SIG-M5 (cell line): ENCODE data around the gene MIOS.
A peak's percentile ranks its signal among the peaks of the same experiment; 100 is the strongest.
"Not testable (repeated sequence)": the region's sequence is repeated elsewhere in the genome, so short reads cannot be mapped to it uniquely, and the experiment has no call there.

Experiments
- DNase-seq: peaks from one replicate; lab custom pipeline; 2025; lab: John Stamatoyannopoulos, UW

MIOS gene

DNA sequence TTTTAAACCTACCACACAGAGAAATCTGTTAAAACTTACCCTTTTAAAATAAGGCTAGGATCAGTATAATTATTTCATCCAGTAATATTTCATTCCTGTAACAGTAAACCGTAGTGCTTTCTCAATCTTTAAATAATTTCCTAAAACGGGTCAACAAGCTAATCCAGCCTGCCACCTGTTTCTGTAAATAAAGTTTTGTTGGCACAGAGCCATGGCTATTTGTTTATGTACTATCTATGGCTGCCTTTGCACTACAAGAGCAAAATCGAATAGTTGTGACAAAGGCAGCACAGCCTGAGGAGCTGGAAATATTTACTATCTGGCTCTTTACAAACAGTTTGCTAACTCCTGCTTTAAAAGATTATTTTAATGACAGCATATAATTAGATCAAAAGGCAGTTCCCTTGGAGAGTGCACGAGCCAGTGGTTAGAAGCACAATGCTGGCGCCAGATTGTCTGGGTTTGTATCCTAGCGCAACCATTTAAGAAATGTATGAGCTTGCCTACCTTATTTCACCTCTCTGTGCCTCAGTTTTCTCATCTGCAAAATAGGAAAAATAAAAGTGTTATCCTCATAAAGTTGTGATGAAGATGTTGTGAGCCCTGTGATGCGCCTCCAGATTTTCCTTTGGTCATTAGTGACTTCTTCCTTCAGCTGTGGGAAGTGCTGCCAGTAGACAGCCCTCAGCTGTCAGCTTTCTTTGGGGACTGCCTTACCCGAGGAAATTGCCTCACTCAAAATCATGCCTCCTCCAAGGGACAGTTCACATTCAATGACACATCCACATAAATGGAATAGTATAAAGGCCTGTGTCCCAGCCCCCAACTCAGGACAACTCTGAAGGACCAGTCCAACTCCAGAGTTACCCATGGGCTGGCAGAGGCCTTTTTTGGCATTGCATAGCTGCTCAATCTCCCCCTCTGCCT is 11.8 kb upstream of the MIOS start:
- no peak for DNase-seq

DNA sequence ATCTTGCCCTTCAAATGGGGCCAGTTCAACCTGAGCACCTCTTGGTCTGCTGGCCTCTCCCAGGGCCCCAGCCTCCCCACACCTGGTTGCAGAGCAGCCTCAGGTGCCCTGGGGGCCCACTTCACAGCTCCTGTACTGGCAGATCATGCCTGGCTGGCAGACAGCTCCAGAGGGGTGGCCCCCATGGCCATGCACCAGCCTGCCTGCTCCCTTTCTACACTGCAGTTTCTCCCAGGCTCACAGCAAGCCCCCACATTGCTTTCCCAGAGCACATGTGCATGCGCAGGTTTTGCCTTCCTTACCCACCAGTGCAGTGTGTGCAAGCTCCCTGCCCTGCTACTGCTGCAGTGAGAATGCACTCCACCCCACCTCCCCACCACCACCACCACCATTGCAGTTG is 9.8 kb upstream of the MIOS start:
- DNase-seq = no peak

DNA sequence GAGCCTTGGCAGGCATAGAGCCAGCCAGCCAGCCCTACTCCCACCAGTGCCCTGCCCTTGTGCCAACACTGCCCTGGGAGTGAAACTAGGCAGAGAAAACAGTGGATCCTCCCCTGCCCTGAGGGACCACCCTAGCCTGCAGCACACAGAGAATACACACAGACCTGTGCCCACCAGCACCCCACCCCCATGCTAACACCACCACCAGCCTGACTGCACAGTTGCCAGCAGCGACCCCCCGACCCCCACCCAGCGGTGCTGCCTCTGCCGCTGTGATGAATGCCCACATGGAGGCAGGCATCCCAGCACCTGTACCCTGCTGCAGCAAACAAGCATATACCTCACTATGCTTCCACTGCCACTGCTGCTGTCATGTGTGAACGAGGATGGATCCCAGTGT is 9.4 kb upstream of the MIOS start:
- DNase-seq = no peak

DNA sequence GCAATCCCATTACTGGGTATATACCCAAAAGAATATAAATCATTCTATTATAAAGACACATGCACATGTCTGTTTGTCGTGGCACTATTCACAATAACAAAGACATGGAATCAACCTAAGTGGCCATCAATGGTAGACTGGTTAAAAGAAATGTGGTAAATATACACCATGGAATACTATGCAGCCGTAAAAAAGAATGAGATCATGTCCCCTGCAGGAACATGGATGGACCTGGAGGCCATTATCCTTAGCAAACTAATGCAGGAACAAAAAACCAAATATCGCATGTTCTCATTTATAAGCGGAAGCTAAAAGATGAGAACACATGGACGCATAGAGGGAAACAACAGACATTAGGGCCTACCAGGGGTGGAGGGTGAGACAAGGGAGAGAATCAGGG is 5.1 kb upstream of the MIOS start:
- DNase-seq = not testable (repeated sequence)

DNA sequence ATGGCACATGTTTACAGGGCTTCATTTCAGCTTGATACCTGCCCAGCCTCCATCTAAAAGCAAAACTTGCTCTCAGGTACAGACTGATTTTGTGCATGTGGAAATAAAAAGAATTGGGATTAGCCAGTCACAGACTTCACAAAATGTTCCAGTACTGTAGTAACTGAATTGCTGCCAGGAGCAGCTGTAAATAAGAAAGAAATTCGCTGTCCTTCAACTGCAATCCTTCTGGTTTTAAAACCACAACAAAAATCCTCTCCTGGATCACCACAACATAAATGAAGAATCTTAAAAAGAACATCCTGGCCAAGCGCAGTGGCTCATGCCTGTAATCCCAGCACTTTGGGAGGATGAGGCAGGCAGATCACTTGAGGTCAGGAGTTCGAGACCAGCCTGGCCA is 3.9 kb upstream of the MIOS start:
- DNase-seq = no peak

DNA sequence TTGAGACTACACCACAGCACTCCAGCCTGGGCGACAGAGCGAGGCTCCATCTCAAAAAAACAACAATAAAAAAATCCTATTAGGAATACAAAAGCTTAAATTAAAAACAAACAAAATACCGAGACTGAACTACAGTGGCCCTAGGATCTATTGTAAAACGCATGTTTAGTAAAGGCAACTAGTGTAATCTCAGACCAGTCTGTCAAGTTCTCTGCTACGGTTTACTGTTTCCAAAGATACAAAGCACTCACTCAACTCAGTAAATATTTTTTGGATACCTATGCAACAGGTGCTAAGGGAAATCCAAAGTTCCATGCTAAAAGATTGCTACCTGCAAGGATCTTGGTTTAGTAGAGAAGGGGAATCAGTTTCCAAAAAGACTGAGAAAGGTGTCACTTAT is 3.4 kb upstream of the MIOS start:
- no peak for DNase-seq

DNA sequence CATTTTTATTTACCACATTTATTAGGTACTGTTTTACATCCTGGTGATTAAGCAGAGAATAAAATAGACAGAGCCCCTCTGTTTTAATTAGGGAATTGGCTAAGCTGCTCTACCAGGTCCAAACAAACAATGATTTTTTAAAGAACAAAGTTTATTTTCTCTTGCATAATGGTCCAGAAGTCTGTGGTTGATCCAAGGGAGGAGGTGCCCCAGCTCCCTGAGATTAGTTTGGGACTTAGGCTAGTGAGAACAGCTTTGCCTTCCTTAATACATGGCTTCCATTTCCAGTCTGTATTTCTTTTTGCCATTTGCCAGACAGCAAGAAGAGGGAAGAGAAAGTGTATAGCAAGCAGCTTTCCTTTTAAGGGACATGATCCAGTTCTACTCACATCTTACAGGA is 2.9 kb upstream of the MIOS start:
- no peak for DNase-seq

DNA sequence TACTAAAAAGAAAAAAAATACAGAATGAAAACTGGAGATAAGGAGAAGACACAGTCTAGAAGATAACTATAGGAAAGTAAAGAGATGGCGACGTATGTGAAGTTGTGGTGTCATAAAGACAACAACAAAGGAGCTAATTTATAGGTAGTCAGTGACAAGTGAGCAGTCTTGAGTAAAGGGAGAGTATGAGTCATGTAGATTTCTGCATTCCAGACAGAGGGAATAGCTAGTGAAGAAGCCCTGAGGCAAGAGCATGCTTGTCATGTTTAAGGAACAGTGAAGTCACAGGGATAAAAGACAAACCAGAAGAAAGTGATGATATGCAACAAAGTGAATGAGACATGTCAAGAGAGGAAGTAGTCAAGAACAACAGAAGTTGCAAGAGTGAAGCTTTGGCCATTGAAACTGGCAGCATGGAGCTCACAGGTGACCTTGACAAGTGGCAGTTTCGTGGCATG is 2.3 kb upstream of the MIOS start:
- no peak for DNase-seq

DNA sequence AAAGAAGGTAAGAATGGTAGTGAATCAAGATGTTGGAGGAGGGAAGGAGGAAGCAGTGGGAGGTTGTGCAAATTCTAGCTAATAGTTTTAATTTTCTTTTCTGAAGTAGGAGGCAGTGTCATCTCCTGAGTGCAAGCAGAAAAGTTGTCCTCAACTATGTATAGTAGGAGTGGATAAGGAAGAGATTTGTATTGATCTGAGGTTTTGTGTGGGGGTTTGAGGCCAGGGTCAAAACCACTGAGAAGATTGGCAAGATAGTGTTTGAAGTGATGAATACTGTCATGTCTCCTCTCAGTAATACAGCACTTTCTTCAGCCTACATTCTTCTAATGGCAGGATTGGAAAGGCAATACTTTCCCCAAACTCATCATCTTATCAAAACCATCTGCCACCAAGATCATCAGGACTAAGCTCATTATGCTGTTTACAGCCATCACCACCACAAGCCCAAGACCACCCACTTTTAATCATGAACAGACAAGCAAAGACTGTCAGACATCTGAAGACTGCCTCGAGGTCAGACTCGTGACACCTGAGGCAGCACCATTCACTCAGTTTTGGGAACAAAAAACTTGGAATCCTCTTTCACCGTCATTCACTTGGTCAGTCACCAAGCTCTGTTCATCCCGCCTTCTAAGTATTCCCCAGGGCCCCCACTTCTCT is 1.5 kb upstream of the MIOS start:
- no peak for DNase-seq

DNA sequence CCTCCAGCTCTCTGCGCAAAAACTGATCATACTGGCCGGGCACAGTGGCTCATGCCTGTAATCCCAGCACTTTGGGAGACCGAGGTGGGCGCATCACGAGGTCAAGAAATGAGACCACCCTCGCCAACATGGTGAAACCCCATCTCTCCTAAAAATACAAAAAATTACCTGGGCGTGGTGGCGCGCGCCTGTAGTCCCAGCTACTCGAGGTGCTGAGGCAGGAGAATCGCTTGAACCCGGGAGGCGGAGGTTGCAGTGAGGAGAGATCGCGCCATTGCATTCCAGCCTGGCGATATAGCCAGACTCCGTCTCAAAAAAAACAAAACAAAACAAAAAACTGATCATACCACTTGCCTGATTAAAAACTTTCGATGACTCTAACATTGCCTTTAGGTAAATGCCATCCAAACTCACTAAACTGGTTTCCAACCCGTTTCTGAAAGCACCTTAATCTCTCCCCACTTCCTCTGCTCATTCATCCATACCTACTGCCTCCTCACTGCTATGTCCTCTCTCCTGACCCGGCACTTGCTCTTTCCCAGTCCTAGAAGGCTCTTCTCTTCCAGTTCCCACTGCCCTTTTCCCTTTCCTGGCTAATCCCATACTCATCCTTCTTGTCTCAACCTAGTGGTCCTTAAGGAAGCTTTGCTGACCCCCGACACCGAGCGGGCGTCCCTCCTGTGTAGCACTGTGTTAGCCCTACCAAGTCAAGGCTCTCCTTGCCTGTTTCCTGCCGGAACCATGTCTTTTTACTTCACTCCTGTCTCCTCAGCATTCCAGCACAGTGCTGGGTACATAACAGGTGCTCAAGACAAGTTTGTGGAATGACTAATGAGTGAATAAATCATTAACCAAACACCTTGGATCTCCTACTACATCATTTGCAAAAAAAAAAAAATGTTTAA is 686 bp upstream of the MIOS start:
- no peak for DNase-seq

DNA sequence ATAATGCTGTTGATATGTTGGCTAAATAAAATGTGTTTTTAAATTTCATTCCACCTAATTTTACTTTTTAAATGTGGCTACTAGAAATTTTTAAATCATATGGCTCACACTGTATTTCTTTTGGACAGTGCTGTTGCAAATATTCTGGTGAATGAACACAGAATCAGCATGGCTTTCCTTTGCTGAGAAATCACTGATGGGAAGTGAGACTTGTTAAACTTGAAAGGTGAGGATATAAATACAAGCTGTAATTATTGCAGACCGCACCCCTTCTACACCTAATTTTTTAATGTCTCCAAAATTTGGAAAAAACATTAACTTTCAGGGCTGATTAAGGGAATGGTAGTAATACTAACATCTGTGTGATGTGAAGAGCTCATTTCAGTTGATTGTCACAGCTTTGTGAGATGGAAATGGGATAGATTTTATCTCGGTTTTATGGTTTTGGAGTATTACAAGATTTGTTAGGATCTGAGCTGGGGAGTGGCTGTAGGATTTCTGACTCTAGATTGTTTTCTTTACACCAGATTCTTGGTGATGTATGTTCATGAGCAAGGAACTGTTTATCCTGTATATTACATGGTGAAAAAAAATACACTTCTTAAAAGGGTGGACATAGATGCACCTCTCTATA is 1.3 kb downstream of the MIOS start:
- no peak for DNase-seq

DNA sequence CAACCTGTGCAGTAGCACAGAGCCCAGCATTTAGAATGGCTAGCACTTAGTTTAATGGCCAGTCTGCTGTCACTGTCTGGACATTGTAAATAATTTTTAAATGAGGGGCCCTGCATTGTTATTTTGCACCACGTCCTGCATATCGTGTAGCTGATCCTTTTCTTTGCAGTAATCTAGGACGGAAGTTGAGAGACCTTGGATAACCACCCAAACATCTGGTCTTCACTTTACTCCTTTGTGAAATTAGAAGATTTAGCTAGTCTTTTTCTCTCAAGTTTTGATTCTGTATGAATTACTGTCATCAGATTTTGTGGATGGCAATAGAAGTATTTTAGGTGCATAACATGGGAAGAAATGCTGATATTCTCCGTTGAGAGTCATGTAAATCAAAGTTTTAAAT is 1.9 kb downstream of the MIOS start:
- DNase-seq = no peak

DNA sequence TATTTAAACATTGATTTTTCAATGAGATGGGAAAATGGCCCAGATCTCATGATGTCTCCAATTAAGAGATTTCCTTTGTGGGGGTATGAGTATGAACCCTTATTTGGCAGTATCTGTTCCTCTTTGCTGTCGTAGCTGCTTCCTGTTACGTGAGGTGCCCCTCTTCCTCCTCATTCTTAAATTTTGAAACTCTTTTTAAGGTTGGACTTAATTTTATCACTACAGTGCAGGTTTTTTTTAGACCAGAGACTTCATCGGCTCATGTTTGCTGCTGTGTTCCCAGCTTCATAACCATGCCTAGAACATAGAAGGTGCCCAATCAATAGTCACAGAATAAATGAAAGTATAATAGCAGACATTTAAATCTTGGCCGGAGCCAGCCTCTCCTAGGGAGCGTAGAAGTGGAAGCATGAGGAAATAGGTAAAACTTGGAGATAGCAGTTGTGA is 2.4 kb downstream of the MIOS start:
- peak; percentile 40 for DNase-seq

DNA sequence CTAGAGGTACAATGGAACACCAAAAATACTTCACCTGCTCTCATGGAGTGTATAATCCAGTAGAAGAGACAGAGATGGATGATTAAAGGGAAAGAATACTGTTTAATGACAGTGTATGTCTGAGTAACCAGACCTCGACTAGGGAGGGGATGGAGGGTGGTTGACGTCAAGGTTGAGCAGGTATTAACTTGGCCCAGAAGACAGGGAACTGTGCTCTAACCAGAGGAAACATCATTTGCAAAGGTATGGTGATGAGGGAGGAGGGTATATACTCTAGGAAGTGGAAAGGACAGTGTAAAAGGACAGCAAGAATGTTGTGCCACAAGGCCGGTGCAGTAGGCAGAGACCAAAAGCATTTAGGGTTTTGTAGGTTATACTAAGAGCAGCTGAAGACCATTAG is 2.9 kb downstream of the MIOS start:
- DNase-seq = no peak

DNA sequence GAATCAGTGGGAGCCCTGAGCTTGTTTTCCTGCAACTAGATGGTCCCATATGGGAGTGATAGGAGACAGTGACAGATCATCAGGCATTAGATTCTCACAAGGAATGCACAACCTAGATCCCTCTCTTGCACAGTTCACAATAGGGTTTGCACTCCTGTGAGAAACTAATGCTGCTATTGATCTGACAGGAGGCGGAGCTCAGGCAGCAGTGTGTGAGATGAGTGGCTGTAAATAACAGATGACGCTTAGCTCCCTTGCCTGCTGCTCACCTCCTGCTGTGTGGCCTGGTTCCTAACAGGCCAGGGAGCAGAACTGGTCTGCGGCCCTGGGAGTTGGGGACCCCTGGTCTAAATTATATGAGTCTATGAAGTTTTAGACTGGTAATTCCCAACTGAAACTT is 3.9 kb downstream of the MIOS start:
- DNase-seq = no peak

DNA sequence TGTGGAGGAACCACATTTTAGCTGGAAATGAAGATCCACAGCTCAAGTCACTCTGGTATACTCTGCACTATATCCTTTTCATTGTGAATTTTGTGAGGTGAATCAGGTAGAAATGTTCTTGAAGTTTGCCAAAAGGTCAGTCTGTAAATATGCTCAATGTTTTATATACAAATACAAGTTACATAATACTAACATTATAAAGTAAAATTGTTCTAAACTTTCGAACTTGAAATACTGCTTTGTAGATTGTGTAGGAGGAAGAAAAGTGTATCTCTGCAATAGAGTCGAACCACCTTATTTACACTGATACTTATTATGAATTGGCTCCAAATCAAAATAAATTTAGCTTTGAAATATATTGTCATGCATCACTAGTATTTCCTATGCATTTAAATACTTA is 7.0 kb downstream of the MIOS start:
- DNase-seq = no peak

DNA sequence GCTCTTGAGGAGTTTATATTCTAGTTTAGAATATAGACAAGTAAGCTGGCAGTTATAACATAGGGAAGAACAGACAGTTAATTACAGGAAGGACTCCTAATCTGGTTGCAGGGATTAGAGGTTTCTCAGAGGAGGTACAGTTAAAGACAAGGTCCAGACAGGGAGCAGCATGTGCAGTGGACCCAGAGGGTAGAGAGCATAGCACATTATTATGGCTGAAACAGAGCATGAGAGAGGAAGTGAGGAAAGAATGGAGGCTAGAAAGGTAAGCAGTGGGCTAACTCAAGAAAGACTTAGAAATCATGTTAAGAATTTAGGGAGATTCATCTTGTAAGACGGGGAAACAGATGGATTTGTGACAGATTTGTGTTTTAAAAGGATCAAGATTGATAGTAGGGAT is 9.7 kb downstream of the MIOS start:
- no peak for DNase-seq

DNA sequence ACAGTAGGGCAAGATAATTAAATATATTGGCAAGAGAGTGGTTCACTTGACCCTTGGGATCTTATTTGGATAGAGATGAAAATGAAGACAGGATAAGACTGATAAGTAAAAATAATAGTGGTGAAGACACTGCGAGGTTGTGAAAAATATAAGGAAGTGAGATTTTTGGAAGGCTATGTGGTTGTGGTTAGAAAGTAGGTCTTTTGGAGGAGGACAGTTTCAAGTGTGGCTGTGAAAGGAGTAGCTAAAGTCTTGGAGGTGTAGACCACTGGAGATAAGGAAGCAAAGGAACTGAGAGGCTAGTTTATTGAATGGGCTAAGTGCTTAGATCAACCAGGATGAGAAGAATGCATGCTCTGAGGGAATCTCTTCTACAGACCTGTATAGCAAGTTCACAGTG is 11.2 kb downstream of the MIOS start:
- peak; percentile 43 for DNase-seq

DNA sequence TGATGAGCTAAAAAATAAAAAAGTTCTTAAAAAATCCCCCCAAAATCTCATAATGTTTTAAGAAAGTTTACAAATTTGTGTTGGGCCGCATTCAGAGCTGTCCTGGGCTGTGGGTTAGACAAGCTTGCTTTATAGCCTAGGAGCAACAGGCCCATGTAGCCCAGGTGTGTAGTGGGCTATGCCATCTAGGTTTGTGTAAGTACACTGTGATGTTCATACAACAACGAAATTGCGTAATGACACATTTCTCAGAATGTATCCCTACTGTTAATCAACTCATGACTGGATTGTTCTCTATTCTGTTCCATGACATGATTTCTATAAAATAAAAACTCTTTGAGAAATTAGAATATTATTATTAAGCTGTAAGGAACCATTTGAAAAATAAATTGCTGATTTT is 13.0 kb downstream of the MIOS start:
- DNase-seq = no peak

DNA sequence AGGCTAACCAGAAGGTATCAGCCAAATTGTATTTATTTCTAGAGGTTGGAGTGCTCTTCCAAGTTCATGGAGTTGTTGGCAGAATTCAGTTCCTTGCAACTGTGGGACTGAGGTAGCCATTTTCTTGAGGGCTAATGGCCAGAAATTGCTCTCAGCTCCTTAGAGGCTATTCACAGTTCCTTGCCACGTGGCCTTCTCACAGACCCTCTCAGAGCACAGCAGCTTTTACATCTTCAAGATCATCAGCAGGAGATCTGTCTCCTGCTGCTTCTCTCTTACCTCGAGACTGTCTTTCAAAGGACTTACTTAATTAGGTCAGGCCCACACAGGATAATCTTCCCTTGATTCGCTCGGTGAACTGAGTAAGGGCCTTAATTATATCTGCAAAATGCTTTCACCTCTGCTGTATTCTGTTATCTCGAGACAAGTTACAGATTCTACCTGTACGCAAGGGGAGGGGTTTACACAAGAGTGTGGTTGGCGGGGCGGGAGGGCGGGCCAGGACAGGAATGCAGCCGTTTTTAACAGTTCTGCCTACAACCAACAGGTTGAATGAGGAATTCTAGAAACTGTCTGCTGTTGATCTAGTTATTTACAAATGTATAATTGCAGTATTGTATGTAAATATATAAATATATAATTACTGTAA is 15.0 kb downstream of the MIOS start:
- no peak for DNase-seq

DNA sequence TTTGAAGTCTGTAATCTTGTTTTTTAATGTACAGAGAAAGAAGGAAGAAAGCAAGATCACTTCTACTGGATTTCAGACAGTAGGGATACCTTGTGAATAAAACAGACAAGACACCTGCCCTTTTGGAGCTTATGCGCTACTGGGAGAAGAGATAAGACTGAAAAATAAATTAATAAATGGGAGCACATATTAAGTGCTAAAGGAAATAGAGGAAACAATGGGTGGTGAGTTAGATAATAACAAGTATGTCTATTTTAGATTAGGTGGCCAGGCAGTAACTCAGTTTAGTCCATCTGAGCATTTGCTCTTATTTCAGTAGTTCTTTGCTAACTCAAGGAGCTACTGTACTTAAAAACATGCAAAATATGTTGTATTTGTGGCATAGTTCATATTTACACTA is 15.9 kb downstream of the MIOS start:
- no peak for DNase-seq
